Heart left ventricle (tissue), 16 donors: ENCODE measurements around the gene TRIM31. TPM values are rescaled to one million over a fixed set of nuclear protein-coding genes. Genes with fewer than 3 reads are reported as not detected.

Source experiments
- ATAC-seq, 4 donors: fragments of 200-7000 bp; cut with Tn5 transposase; one replicate each; pipeline ENCODE4 v1.9.1; 2020 to 2022; ENCODE audit warnings: moderate library complexity in 4 of 4, mild to moderate bottlenecking in 3 of 4, moderate number of reproducible peaks in 1 of 4
- DNase-seq, 5 donors: peaks; one replicate each; pipeline ENCODE4 v3.0.0-alpha.2; 2020
- H3K27ac ChIP-seq, 12 donors: fragments of 200-600 bp; sonication (generic) in 4 of 12; one replicate each; pipeline versions ENCODE4 v1.5.0 to v1.8.0; 2016 to 2022; ENCODE audit warnings: mild to moderate bottlenecking in 2 of 12
- H3K27me3 ChIP-seq, 9 donors: fragments of 200-600 bp; sonication (generic) in 2 of 9; one replicate each; pipeline versions ENCODE4 v1.5.1 to v1.8.0; 2016 to 2022; ENCODE audit warnings: mild to moderate bottlenecking in 3 of 9
- H3K36me3 ChIP-seq, 9 donors: fragments of 200-600 bp; sonication (generic) in 2 of 9; one replicate each; pipeline versions ENCODE4 v1.5.0 to v1.8.0; 2018 to 2022; ENCODE audit warnings: mild to moderate bottlenecking in 2 of 9
- H3K4me1 ChIP-seq, 12 donors: fragments of 200-600 bp; sonication (generic) in 4 of 12; one replicate each; pipeline versions ENCODE4 v1.5.0 to v1.8.0; 2016 to 2022; ENCODE audit warnings: mild to moderate bottlenecking in 3 of 12
- H3K4me3 ChIP-seq, 12 donors: fragments of 200-600 bp; sonication (generic) in 4 of 12; one replicate each; pipeline versions ENCODE4 v1.5.0 to v1.8.0; 2017 to 2022; ENCODE audit warnings: mild to moderate bottlenecking in 9 of 12, moderate library complexity in 4 of 12
- H3K9me3 ChIP-seq, 12 donors: fragments of 200-600 bp; sonication (generic) in 4 of 12; one replicate each; pipeline versions ENCODE4 v1.5.0 to v1.8.0; 2016 to 2022; ENCODE audit warnings: mild to moderate bottlenecking in 1 of 12
- POLR2A ChIP-seq, 2 donors: fragments of 450-650 bp; IDR thresholded peaks; one replicate each; pipeline ENCODE4 v1.6.1; 2017; ENCODE audit warnings: antibody characterized with exemption in 2 of 2, mild to moderate bottlenecking in 2 of 2, moderate library complexity in 2 of 2
- WGBS, 4 donors: extraction: QIAGEN DNeasy Blood & Tissue Kit in 2 of 4; methylation state at CpG; one replicate each; pipeline versions ENCODE4 v1.1.5 to v1.1.7; 2013 to 2018; 5-methylcytosine and 5-hydroxymethylcytosine counted together
- intact Hi-C, 10 donors: fragments of 100-400 bp; cut with DNase I; formaldehyde crosslinking; loops; one replicate each; pipeline versions ENCODE4 v1.11.1 to v1.14.2; 2022
- polyA plus RNA-seq, 2 donors: library from polyadenylated mRNA; stranded (reverse); fragments of 200-250 nt; gene quantifications; one replicate each; pipeline ENCODE4 v1.2.3, GENCODE V29; 2013
- total RNA-seq, 9 donors: library from RNA; depleted of rRNA in 2 of 9; stranded (reverse); fragments of >200 nt in 2 of 9; fragmentation: NEBNext Ultra II Directional in 3 of 9; extraction: Animal tissue kit (Norgen Biotek cat#: 25700) in 3 of 9; gene quantifications; one replicate each; pipeline versions ENCODE4 v1.1.0 to v1.2.4, GENCODE V29; 2016 to 2023
- TF ChIP-seq, protein P1 (sequence below), 12 donors: fragments of 200-600 bp; sonication (generic) in 4 of 12; IDR thresholded peaks; one replicate each; pipeline versions ENCODE4 v1.5.0 to v1.8.0; 2018 to 2022; ENCODE audit warnings: antibody characterized with exemption in 12 of 12, mild to moderate bottlenecking in 5 of 12
- donor health status: ischemic (EF 13 %, LVEDD 7.1; RV severe dilation, severe dysfunction).
- donor health status: healthy with polysubstance abuse.
- donor health status: DM: no; HTN: yes; CAD: no.
- donor health status: DM: no; HTN: no; CAD: no.
- donor health status: ischemic (EF 25% LVEDD 6.9; RV normal size, moderate dysfunction).
- donor health status: ischemic (EF 25% LVEDD 5.7; RV mildly dilated, moderate dysfunction).
- donor health status: healthy.
- donor health status: DM: yes; HTN: yes; CAD: no.
- donor health status: ischemic (EF 35%, LVEDD 5.7; RV mildly dilated, moderate dysfunction).
- donor health status: nonischemic (EF 11% LVEDD 7.7; RV severe dilation, severe dysfunction).
- donor health status: DM: yes; HTN: yes; CAD: no.
- donor health status: PGD.
- donor health status: ischemic (EF 29% LVEDD 5.4; RV normal size, mild dysfunction).
- donor health status: nonischemic (EF 23%, LVEDD 6.1; RV moderate dilation, normal function).

TRIM31 gene
- total and polyA plus RNA-seq, 11 donors = not detected

- H3K4me1 ChIP-seq = peaks cover 0 to 42% (median 28%) of the 10 kb centered on the region in 12 donors
- peak overlapping the region in 8 of 12 donors; percentile 43 to 60 (median 55) for H3K4me3 ChIP-seq
- no peaks in the 10 kb centered on the region for H3K36me3 ChIP-seq
- WGBS, 4 donors = 25 to 41% (median 31%) methylated on average over 8 of the region's 8 CpGs
- no peaks in the 10 kb centered on the region for H3K9me3 ChIP-seq
- ATAC-seq = no peak
- DNase-seq = no peak
- no peak for TF ChIP-seq POLR2A (IDR thresholded peaks at IDR 0.05)
- TF ChIP-seq, protein P1, sequence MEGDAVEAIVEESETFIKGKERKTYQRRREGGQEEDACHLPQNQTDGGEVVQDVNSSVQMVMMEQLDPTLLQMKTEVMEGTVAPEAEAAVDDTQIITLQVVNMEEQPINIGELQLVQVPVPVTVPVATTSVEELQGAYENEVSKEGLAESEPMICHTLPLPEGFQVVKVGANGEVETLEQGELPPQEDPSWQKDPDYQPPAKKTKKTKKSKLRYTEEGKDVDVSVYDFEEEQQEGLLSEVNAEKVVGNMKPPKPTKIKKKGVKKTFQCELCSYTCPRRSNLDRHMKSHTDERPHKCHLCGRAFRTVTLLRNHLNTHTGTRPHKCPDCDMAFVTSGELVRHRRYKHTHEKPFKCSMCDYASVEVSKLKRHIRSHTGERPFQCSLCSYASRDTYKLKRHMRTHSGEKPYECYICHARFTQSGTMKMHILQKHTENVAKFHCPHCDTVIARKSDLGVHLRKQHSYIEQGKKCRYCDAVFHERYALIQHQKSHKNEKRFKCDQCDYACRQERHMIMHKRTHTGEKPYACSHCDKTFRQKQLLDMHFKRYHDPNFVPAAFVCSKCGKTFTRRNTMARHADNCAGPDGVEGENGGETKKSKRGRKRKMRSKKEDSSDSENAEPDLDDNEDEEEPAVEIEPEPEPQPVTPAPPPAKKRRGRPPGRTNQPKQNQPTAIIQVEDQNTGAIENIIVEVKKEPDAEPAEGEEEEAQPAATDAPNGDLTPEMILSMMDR (IDR thresholded peaks at IDR 0.05) = no peak
- H3K27ac ChIP-seq = peak overlapping the region in 6 of 12 donors; percentile 45 to 81 (median 55)
- intact Hi-C loops = loop anchor here in 7 of 10 donors (2.0 to 5.0 kb wide), 4 partner anchors 33 to 72 kb away; partner anchors contain the start of genes PPP1R11 (in 6 of the 7) and POLR1H (in 1 of the 7)
- H3K27me3 ChIP-seq = peaks cover 0 to 57% (median 35%) of the 10 kb centered on the region in 9 donors
These were observed 12.7 kb downstream of the TRIM31 start for GRCh38 chr6:30100154-30100553.

GRCh38 chr6:30097902-30098768, 14.8 kb downstream of the TRIM31 start:
- WGBS, 4 donors = 61 to 71% (median 64%) methylated on average over 4 of the region's 4 CpGs
- H3K4me1 ChIP-seq = peaks cover 0 to 37% (median 25%) of the 10 kb centered on the region in 12 donors
- H3K27me3 ChIP-seq = peaks cover 0 to 62% (median 35%) of the 10 kb centered on the region in 9 donors
- H3K36me3 ChIP-seq = no peaks in the 10 kb centered on the region
- H3K27ac ChIP-seq = no peak overlapping the region
- DNase-seq = no peak
- no peaks in the 10 kb centered on the region for H3K9me3 ChIP-seq
- intact Hi-C loops = no loop called here
- H3K4me3 ChIP-seq = no peak overlapping the region
- TF ChIP-seq, protein P1 (IDR thresholded peaks at IDR 0.05) = no peak
- TF ChIP-seq POLR2A (IDR thresholded peaks at IDR 0.05) = no peak
- ATAC-seq = no peak

- Histone ChIP-seq H3K36me3 (no peaks in the 10 kb centered on the region), H3K4me1 (peaks cover 0 to 25% (median 17%) of the 10 kb centered on the region in 12 donors), H3K27ac (no peak overlapping the region), H3K9me3 (no peaks in the 10 kb centered on the region), H3K27me3 (peaks cover 0 to 75% (median 35%) of the 10 kb centered on the region in 9 donors), H3K4me3 (no peak overlapping the region)
- no peak for DNase-seq
- intact Hi-C loops = no loop called here
- ATAC-seq = no peak
- WGBS, 4 donors = 38 to 50% (median 45%) methylated on average over 1 of the region's 1 CpG
- TF ChIP-seq POLR2A (IDR thresholded peaks at IDR 0.05) = no peak
- TF ChIP-seq, protein P1 (IDR thresholded peaks at IDR 0.05) = no peak
These were observed 16.1 kb downstream of the TRIM31 start for GRCh38 chr6:30096829-30097228.

- no peaks in the 10 kb centered on the region for H3K36me3 ChIP-seq
- H3K4me1 ChIP-seq = peaks cover 0 to 5% (median 0%) of the 10 kb centered on the region in 12 donors
- TF ChIP-seq, protein P1 (IDR thresholded peaks at IDR 0.05) = no peak
- no peak for TF ChIP-seq POLR2A (IDR thresholded peaks at IDR 0.05)
- intact Hi-C loops = no loop called here
- DNase-seq = no peak
- peak in 1 of 4 donors; percentile 58 for ATAC-seq
- WGBS, 4 donors = 69 to 81% (median 73%) methylated on average over 4 to 5 of the region's 5 CpGs
- H3K4me3 ChIP-seq = no peak overlapping the region
- peaks cover 0 to 73% (median 15%) of the 10 kb centered on the region in 9 donors for H3K27me3 ChIP-seq
- no peaks in the 10 kb centered on the region for H3K9me3 ChIP-seq
- no peak overlapping the region for H3K27ac ChIP-seq
These were observed 18.8 kb downstream of the TRIM31 start for GRCh38 chr6:30093951-30094661.
